GM10266 (cell line): ENCODE measurements around the gene BCL2L11.

Experiments
- DNase-seq: peaks from one replicate; pipeline ENCODE4 v3.0.0; 2012; ENCODE audit errors: extremely low spot score
- TF ChIP-seq, protein P1 (sequence below): IDR thresholded peaks from 2 replicates; pipeline ENCODE4 v1.5.1; 2012; ENCODE audit warnings: mild to moderate bottlenecking, low read depth; ENCODE audit not compliant: control insufficient read depth, insufficient read depth; ENCODE audit errors: missing control alignments

Gene BCL2L11

DNA sequence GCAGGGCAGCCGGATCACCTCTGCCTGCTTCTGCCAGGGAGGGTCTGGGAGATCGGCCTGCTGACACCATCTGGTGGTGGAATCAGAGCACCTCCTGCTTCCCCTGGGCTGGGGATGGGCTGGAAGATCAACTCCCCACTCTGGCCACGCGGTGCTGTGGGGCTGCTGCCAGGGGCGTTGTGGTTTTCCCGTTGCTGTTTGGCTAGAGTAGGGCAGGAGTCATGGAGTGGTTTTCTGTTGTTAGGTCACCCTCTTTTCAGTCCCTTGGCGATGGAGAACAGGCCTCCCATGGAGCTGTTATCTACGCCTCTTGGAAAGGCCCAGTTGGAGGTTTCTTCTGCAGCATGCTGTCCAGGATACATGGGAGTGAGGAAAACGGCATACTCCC is 15.2 kb downstream of the BCL2L11 start:
- TF ChIP-seq, protein P1, sequence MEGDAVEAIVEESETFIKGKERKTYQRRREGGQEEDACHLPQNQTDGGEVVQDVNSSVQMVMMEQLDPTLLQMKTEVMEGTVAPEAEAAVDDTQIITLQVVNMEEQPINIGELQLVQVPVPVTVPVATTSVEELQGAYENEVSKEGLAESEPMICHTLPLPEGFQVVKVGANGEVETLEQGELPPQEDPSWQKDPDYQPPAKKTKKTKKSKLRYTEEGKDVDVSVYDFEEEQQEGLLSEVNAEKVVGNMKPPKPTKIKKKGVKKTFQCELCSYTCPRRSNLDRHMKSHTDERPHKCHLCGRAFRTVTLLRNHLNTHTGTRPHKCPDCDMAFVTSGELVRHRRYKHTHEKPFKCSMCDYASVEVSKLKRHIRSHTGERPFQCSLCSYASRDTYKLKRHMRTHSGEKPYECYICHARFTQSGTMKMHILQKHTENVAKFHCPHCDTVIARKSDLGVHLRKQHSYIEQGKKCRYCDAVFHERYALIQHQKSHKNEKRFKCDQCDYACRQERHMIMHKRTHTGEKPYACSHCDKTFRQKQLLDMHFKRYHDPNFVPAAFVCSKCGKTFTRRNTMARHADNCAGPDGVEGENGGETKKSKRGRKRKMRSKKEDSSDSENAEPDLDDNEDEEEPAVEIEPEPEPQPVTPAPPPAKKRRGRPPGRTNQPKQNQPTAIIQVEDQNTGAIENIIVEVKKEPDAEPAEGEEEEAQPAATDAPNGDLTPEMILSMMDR = peak; percentile 34
- DNase-seq = no peak

DNA sequence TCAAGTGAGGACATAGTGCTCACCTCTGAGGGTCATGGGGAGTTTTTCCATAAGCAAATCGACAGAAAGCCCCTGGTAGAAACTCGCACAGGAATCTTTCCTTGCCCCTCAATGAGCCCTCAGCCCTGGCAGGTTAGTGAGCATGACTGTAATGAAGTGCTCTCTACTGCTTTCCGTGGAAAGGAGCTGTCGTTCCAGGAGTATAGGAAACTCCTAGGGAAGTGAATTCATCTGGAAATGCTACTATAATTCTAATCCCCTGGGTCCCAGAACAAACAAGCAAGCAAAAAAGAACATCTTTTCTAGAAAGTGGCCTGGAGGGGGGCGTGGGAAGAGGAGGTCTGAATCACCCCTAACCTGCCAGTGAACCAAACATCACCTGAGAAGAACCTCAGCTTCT is 18.1 kb downstream of the BCL2L11 start:
- TF ChIP-seq, protein P1 = no peak
- no peak for DNase-seq

DNA sequence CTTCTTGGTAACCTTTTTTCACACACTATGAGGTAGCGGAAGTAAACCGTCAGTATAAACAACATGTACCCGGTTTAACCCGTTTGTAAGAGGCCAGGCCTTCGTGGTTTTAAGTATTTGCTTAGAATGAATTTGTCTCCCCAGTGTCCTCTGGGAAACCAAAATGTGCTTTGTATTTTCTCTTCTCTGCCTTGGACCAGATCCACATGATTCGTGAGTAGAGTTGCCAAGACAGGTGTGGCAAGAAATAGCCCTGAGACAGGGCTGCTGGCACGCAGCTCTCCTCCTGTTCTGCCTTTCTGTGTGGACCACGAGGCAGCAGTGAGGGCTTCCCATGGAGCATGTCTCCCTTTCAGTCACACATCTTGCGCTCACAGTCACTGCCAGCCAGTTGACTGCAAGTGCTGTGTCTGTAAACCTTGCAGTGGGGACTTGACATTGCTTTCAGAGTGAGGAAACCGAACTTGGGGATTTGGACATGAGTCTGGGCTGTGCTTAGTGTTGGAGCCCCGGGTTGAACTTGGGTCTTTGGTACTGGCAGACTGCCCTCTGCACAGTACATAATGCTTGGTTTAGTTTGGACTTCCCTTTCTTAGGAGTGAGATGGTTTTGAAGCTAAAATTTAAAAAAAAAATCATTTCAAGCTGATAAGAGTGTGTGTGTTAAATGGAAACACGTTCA is 19.1 kb downstream of the BCL2L11 start:
- TF ChIP-seq, protein P1 = no peak
- DNase-seq = no peak

DNA sequence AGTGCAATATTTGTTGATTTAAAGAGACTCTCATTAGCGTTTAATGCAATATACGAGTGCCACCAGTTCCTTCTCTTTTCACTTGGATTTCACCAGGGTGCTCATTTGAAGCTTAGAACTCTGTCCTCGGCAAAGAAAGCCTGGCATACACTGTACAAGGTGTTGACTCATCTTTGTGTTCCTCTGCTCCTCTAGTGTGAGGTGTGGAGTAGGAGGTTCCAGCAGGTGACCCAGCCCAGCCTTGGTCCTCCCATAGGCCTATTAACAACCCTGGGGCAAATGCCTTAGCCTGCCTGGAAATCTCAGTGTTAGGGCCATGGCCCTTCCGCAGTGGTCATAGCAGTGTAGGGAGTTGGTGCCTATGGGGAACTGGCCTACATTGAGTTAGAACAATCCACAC is 20.1 kb downstream of the BCL2L11 start:
- no peak for DNase-seq
- TF ChIP-seq, protein P1 = no peak

DNA sequence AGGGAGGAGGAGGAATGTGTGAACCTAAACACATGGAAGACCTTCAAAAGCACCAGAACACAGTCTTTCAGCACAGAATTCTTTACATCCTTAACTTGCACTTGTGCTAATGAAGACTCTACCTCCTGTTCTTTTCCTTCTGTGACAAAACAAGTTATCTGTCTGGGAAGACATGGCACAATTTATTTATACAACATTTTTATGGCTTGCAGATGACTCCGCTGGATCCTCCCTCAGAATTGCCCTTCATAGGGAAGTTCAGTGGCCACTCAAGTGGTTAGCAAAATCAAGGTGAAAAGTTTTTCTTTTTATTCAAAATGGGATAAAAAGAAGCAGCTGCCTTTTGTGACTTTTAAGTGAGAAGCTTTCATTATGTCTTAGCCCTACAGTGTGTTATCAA is 21.4 kb downstream of the BCL2L11 start:
- TF ChIP-seq, protein P1 = no peak
- DNase-seq = no peak

DNA sequence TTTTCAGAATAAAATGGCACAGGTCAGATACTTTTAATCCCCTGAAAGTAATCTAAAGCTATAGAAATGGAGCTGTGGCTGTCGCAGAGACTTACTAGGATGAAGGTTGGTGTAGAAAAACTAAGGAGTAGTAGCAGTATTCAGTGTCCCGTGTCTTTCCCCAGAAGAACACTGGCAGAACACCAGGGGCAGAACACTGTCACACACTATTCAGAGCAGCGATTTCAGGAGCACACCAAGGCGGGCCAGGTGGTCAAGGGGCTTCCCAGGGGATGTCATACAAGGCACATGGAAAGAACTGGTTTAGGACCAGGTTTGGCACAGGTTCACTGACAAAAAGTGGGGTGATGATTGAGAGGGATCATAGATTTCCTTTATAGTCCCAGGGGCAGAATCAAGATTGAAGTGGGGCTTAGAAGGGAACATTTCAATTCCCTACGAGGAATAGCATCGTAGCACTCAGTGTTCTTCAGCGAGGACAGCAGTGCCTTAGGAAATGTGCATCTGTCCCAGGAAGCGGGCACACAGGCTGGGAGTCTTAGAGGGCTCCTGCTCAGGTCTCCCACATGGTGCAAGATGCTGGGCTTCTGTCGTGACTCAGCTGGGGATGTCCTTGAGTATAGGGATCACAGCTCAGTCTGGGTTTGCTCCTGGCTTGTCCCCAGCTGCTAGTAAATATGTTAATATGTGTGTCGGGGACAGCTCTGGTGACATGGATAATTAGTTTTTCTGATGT is 22.6 kb downstream of the BCL2L11 start:
- no peak for DNase-seq
- TF ChIP-seq, protein P1 = no peak

DNA sequence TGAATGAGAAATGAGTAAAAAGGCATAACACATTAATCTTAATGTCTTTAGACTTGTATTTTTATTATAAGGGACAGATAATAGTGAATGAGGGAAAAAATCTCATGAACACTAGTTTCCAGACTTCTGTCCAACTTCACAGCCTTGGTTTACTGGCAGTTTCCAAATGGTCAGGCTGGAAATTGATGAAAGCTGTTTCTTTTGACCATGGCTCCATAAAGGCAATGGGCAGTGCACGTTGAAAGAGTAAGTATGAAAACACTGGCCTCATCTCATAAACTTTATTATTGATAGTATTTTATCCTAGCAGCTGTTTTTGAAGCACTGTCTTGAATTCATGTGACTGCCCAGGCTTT is 23.1 kb downstream of the BCL2L11 start:
- DNase-seq = no peak
- TF ChIP-seq, protein P1 = no peak
